GM18870 (cell line): ENCODE measurements around the gene HRC.
"Not testable (repeated sequence)": the region's sequence is repeated elsewhere in the genome, so short reads cannot be mapped to it uniquely, and the experiment has no call there.

Experiments
- ATAC-seq: cut with Tn5 transposase; IDR thresholded peaks from one replicate; pipeline ENCODE4 v1.9.1; 2021; ENCODE audit warnings: moderate library complexity; ENCODE audit not compliant: unreplicated experiment

HRC gene

DNA sequence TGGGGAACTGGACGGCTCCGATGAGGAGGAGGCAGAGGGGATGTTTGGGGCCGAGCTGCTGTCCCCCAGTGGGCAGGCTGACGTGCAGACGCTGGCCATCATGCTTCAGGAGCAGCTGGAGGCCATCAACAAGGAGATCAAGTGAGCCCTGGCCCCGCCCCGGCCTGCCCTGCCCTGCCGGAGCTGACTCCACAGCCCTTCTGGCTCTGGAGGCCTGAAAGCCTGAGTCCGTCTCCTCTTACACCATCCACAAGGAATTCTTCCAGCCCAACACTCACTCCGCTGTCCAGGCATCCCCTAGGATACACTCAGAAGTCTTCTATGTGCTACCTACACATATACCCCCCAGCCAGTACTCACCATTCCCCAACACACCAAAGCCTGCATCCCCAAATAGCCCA lies 18.4 kb downstream of the HRC start:
- no peak for ATAC-seq

DNA sequence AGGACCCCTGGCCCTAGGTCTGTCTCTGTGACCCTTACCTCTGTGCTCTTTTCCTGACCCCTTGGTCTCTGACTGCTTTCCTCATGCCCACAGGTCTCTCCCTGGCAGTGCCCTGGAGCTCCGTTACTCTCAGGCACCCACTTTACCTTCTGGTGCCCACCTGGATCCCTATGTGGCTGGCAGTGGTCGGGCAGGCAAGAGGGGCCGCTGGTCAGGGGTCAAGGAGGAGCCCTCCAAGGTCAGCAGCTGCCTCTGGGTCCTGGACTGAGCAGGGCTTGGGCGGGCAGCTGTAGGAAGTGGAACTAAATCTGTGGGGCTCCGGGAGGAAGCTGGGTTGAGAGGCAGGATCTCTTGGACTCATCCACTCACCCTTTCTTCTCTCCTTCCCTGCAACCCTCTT lies 19.5 kb downstream of the HRC start:
- ATAC-seq = no peak

DNA sequence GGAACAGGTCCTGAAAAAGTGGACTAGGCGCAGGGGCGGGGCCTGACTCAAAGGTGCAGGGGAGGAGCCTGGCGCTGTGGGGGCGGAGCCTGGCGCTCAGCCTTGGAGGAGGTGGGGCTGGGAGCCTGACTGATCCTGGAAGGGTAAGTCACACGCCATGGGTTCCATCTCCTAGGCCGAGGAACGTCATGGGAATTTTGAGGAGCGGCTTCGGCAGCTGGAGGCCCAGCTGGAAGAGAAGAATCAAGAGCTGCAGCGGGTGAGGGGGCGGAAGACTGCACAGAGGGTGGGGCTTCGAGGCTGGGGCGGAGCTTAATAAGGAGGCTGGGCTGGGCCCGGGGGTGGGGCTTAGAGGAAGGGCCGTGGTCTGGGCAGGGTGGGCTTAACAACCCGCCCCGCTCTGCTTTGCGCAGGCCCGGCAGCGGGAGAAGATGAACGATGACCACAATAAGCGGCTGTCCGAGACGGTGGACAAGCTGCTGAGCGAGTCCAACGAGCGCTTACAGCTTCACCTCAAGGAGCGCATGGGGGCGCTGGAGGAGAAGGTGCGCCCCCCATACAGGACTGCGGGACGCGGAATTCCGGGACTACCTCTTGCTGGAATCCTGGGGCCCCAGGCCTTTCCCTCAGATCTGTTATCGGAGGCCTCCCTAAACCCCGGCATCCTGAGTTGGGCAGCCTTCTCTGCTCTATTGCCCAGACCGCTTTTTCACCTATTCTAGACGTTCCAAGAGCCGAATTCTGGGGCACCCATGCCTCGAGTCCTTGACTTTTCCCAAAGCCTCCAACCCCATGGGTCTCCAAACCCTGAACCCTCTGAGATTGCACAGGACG lies 21.4 kb downstream of the HRC start:
- no peak for ATAC-seq

DNA sequence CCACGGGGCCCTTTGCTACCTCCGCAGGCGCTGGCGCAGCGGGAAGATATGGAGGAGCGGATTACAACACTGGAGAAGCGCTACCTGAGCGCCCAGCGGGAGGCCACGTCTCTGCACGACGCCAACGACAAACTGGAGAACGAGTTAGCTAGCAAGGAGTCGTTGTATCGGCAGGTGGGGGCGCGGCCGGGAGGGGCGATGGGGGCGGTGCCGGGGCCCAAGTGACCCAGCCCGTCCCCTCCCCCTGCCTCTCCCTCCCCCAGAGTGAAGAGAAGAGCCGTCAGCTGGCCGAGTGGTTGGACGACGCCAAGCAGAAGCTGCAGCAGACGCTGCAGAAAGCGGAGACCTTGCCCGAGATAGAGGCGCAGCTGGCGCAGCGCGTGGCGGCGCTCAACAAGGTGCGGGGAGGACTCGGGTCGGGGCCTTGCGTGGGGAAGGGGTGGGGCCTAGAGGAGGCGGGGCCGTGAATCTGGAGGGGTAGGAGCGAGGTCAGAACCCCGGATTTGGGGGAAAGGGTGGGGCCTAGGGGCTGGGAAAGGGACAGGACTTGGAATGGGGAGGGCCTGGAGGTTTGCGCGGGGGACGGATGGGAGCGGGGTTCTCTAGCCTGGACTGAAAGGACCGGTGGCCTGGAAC lies 22.1 kb downstream of the HRC start:
- no peak for ATAC-seq

DNA sequence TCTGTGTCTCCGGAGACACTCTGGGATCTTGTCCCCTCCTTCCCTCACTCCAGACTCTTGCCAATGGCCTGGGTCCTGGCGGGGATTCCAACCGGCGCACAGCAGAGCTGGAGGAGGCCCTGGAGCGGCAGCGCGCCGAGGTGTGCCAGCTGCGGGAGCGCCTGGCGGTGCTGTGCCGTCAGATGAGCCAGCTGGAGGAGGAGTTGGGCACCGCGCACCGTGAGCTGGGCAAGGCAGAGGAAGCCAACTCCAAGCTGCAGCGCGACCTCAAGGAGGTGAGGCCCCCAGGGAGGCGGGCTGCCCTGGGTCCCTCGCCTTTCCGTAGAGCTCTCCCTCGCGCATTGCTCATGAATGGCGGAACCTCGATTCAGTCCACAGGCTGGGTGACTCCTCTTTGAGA lies 24.9 kb downstream of the HRC start:
- no peak for ATAC-seq

DNA sequence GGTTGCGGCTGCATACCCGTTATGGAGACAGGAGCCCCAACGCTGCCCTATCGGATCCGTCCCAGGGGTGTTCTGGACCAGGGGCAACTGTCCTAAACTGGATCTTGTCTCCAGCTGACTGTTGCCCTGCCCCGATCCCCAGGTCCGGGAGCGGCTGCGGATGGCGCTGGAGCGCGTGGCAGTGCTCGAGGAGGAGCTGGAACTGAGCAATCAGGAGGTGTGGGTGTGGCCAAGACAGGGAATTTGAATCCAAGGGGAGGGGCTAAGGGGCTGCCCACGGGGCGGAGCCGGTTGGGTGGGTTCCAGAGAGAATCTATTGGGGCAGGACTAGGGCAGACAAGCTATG lies 26.0 kb downstream of the HRC start:
- no peak for ATAC-seq

DNA sequence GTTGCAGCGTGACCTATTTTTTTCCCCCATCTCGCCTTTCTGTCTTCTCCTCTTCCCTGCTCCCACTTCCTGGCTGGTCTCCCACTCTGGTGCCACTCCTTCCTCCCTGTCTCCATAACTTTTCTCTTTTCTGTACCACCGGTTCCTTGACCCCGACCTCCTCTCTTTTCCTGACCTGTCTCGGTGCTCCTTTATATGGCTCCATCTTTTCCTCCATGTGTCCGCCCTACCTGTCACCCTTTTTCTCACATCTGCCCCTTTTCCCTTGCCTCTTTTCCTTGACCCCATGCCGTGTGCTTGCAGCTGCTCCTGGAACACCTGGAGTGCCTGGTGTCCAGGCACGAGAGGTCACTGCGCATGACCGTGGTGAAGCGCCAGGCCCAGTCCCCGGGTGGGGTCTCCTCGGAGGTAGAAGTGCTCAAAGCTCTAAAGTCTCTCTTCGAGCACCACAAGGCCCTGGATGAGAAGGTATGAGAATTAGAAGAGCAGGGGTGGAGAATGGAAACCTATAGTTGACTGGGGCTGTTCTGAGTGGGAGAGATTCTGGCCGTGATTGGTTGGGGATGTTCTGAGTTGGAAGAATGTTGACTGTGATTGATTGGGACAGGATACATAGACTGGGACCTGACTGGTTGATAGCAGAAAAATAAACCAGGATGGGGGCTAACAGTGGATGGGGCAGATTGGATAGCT lies 26.5 kb downstream of the HRC start:
- no peak for ATAC-seq

DNA sequence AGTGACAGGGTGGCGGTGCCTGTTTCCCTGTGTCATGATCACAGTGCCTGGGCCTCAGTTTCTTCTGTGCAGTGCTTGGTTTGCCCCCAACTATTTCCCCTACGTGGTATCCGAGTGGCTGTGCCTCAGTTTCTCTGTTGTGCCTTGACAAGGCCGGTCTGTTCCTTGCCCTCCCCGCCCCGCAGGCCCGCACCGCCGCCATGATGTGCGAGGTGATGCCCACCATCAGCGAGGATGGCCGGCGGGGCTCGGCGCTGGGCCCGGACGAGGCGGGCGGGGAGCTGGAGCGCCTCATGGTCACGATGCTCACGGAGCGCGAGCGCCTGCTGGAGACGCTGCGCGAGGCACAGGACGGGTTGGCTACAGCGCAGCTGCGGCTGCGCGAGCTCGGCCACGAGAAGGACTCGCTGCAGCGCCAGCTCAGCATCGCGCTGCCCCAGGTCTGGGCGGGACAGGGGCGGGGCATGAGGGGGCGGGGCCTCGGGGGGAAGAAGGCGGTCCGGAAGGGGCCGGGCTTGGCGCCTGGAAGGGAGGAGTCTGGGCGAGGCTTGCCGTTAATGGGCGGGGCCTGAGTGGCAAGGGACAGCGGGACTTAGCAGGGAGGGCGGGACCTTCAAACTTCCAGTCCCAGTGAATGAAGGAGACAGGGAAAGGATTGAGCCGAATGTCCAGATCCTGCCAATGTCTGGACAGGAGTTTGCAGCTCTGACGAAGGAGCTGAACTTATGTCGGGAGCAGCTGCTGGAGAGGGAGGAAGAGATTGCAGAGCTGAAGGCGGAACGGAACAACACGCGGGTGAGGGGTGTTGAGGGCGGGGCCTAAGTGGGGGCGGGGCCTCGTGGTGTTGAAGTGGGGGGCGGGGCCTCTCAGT lies 27.3 kb downstream of the HRC start:
- ATAC-seq = no peak

DNA sequence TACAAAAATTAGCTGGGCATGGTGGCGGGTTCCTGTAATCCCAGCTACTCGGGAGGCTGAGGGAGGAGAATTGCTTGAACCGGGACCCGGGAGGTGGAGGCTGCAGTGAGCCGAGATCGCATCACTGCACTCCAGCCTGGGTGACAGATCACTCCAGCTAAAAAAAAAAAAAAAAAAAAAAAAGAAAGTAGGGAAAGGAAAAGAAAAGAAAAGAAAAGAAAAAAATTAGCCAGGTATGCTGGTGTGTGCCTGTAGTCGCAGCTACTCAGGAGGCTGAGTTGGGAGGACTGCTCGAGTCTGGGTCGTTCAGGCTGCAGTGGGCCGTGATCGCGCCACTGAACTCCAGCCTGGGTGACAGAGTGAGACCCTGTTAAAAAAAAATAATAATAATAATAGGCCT lies 28.0 kb downstream of the HRC start:
- not testable (repeated sequence) for ATAC-seq

DNA sequence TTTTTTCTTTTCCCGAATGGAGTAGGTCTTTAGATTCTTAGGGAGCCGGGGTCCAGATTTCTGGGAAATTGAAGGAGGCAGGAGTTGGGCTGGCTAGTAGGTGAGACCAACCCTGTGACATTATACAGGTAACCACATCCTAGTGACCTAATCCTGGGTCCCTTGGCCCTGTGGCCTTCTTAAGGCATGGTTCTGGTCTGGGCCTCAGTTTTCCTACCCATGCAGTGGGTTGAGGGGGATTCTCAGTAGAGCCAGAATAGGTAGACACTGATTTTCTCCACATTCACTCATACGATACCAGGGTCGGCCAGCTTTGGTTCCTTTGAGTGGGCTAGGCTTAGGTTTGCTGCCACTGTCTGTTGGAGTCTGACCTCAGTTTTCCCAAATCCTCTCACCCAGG lies 28.6 kb downstream of the HRC start:
- ATAC-seq = no peak

DNA sequence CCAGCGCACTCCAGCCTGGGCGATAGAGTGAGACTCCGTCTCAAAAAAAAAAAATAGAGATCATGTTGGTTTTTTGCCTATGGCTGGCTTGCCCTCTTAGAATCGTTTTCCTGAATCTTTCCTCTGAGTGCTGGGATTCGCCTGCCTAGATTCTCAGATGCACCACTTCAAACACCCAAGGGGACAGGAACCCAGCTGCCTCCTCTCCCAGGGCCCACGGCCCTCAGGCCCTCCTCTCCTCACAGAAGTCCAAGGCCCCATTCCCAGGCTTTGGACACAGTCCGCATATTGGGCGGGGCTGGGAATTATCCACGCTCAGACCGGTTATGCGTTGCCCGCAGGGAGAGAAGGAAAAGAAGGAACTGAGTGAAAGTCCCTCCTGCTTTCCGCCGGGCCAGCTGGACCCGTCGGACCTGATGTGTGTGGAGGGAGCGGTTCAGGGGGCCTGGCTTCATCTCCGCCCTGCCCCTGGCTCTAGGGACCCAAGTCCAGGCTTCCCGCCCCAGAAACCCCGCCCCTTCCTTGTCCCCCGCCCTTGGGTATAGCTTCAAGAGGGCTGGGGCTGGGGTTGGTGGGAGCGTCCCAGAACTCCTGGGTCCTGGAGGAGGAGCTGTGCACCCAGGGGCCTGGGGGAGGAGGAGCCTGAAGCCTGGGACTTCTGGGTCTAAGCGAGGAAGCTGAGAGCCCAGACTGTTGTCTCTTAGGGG lies 30.0 kb downstream of the HRC start:
- ATAC-seq = no peak

DNA sequence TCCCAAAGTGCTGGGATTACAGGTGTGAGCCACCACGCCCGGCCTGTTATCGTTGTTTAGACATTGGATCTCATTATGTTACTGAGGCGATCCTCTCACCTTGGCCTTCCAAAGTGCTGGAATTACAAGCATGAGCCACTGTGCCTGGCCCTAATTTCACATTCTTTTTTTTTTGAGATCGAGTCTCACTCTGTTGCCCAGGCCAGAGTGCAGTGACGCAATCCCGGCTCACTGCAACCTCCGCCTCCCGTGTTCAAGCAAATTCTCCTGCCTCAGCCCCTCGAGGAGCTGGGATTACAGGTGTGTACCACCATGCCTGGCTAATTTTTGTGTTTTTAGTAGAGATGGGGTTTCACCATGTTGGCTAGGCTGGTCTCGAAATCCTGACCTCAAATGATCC lies 31.9 kb downstream of the HRC start:
- not testable (repeated sequence) for ATAC-seq

DNA sequence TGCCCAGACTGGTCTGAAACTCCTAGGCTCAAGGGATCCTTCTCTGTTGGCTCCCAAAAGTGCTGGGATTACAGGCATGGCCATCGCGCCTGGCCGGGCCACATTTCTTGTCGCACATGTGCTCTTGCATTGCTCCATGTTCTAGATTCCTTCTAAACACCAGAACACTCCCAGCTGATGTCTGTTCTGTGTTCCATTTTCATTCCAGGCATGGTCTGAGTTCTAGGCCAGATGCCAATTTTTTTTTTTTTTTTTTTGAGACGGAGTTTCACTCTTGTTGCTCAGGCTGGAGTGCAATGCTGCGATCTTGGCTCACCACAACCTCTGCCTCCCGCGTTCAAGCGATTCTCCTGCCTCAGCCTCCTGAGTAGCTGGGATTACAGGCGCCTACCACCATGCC lies 33.4 kb downstream of the HRC start:
- ATAC-seq = not testable (repeated sequence)

DNA sequence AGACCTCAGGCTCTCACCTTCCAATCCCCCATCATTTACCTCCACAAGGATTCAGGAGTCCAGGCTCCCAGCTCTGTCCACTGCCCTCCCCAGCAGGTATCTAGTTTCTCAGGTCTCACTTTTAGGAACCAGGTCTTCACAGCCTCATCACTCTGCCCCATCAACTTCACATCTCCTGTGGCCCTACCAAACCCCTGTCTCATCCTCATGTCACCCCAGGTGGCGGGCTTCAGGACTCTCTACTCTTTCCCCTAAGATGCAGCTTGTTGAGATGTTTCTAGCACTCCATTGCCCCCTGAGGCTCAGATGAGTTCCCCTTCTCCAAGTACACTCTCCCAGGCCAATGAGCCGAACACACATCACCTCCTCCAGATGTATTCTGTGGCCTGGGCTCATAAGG lies 34.3 kb downstream of the HRC start:
- ATAC-seq = no peak

DNA sequence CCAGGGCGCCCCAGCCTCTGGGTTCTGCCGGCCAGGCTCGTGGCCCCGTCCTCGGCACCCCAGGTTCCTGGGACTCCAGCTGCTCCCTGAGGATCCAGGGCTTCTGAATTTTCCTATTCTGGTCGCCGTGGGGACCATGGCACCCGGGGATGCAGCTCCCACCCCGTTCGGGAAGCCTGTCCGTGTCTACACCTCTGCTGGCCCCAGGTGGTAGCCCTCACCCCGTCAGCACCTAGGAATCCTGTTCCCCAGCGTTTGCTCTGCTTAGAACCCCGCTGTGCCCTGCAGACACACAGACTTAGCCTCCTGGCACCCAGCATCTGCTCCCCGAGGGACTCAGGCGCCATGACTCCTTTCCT lies 34.9 kb downstream of the HRC start:
- ATAC-seq = no peak

DNA sequence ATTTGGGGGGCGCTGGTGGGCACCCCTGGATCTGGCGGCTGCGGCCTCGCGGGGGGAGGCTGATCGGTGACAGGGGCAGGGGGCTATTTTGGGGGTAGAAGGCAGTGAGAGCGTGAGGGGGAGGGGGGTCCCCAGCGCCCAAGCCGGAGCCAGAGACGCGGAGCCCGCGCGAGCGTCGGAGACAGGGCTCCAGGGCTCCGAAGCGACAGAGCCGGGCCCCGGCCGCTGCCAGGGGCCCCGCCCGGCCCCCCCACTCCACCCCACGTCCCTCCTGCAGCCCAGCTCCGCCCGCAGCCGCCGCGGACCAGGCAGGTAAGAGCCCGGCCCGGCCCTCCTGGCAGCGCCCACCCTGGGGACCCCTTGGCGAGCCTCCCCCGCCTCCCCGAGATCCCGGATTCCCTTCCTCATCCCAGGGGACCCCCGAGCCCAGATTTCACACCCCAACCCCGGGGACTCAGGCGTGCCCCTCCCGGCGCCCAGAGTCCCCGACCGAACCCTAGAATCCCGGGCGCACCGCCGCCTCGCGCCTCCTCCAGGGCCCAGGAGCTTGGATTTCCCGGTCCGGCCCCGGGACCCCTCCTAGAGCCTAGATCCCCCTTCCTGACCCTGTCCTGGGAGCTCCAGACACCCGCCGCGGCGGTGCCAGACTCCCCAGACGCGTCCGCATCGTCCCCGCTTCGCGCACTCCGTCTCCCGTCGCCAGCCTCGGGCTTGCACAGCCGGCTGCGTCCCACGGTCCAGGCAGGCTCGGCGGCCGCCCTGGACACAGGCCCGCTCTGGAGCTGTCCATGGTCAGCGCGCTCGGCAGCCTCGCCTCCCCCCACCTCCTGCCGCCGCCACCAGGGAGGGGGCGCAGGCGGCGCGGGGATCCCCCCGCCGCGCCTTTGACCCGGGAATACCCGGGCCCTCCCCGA lies 35.5 kb downstream of the HRC start, which contains the start of gene PPFIA3:
TSS of gene PPFIA3 (plus strand) at position 134 of the 914 bp plus-strand sequence. CDS start 8,330 bp downstream, outside the sequence.
- no peak for ATAC-seq

DNA sequence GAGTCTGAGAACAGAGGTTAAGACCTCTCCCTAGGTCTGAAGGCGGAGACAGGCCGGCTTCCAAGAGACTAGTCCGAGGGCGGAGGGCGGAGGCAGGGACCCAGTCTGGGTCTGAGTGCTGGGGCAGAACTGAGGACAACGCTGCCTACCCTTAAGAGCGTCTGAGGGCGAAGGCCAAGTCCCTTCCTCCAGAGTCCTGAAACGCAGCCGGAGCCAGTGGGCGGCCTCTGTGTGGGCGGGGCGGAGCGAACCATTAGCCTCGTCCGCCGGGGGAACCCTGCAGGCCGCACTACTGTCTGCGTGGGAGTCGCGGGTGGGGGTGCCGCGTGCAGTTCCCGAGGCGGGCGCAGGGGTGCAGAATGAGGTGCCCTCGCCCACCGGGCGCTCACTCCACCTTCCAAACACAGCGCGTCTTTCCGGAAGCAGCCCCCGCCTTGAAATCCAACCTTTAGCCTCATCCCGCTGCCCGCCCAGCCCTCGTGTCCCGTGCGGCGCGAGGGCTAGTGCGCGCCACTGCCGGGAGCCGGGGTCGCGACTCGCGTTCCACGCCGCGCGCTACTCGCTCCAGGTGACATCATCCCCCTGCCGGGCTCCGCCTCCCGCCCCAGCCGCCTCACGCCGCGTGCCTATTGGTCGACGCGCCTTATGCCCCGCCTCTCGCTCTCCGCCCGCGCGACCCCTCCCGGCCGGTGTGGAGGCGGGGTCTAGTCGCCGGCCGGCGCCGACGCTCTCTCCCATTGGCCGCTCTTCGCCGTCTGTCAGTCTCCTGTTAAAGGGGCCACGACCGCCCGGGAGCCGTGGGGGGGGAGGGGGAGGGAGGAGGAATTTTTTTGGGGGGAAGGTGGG lies 36.4 kb downstream of the HRC start, which contains the start of gene C19orf73:
TSS of gene C19orf73 (minus strand) at position 579 of the 846 bp plus-strand sequence. CDS start at position 458, 121 bp downstream.
- ATAC-seq = peak; percentile 58
